IPS-15b (cell line): Measurements from ENCODE around the gene CCDC17.

Source experiments
- H3K27me3 ChIP-seq: one replicate; pipeline ENCODE4 v1.6.1; 2013; ENCODE audit warnings: low read length; ENCODE audit not compliant: control insufficient read depth, insufficient read depth
- H3K36me3 ChIP-seq: one replicate; pipeline ENCODE4 v1.6.1; 2013; ENCODE audit warnings: low read length; ENCODE audit not compliant: control insufficient read depth, insufficient read depth
- H3K4me1 ChIP-seq: one replicate; pipeline ENCODE4 v1.6.1; 2013; ENCODE audit warnings: mild to moderate bottlenecking, low read length; ENCODE audit not compliant: control insufficient read depth, insufficient read depth
- H3K4me3 ChIP-seq: one replicate; pipeline ENCODE4 v1.5.1; 2013; ENCODE audit warnings: low read depth, low read length
- H3K9ac ChIP-seq: one replicate; pipeline ENCODE4 v1.6.1; 2013; ENCODE audit warnings: low read depth, mild to moderate bottlenecking, low read length
- H3K9me3 ChIP-seq: one replicate; pipeline ENCODE4 v1.6.1; 2013; ENCODE audit warnings: mild to moderate bottlenecking, low read length; ENCODE audit not compliant: control insufficient read depth, insufficient read depth

Gene CCDC17

GRCh38 chr1:45594412-45594811, 29.4 kb downstream of the CCDC17 start:
- Histone ChIP-seq H3K36me3 (peaks cover 30% of the 10 kb centered on the region), H3K4me3 (no peak overlapping the region), H3K27me3 (no peaks in the 10 kb centered on the region), H3K9me3 (no peaks in the 10 kb centered on the region), H3K4me1 (peaks cover 3% of the 10 kb centered on the region), H3K9ac (no peak overlapping the region)

- Histone ChIP-seq H3K9ac (no peak overlapping the region), H3K27me3 (no peaks in the 10 kb centered on the region), H3K9me3 (no peaks in the 10 kb centered on the region), H3K36me3 (peaks cover 32% of the 10 kb centered on the region), H3K4me1 (peaks cover 3% of the 10 kb centered on the region), H3K4me3 (no peak overlapping the region)
These were observed 34.0 kb downstream of the CCDC17 start for GRCh38 chr1:45589861-45590260.

- Histone ChIP-seq H3K4me3 (peak overlapping the region; percentile 94), H3K4me1 (peaks cover 3% of the 10 kb centered on the region), H3K36me3 (peaks cover 15% of the 10 kb centered on the region), H3K27me3 (no peaks in the 10 kb centered on the region), H3K9ac (no peak overlapping the region), H3K9me3 (no peaks in the 10 kb centered on the region)
These were observed 37.1 kb downstream of the CCDC17 start for GRCh38 chr1:45586769-45587168.

GRCh38 chr1:45585496-45586075, 38.3 kb downstream of the CCDC17 start:
- H3K4me1 ChIP-seq = peaks cover 3% of the 10 kb centered on the region
- H3K36me3 ChIP-seq = peaks cover 9% of the 10 kb centered on the region
- no peaks in the 10 kb centered on the region for H3K9me3 ChIP-seq

GRCh38 chr1:45585110-45585426, 38.8 kb downstream of the CCDC17 start:
- no peaks in the 10 kb centered on the region for H3K27me3 ChIP-seq
- peaks cover 9% of the 10 kb centered on the region for H3K36me3 ChIP-seq
- H3K9me3 ChIP-seq = no peaks in the 10 kb centered on the region
- H3K4me3 ChIP-seq = peak overlapping the region; percentile 94
- peaks cover 3% of the 10 kb centered on the region for H3K4me1 ChIP-seq
- H3K9ac ChIP-seq = peak overlapping the region; percentile 100

More at GRCh38 chr1:45585496-45586075, 38.3 kb downstream of the CCDC17 start:
- Histone ChIP-seq H3K4me3 (peak overlapping the region; percentile 94), H3K9ac (peak overlapping the region; percentile 100), H3K27me3 (no peaks in the 10 kb centered on the region)

GRCh38 chr1:45584351-45585109, 39.3 kb downstream of the CCDC17 start:
- peak overlapping the region; percentile 94 for H3K4me3 ChIP-seq
- H3K36me3 ChIP-seq = peaks cover 9% of the 10 kb centered on the region

GRCh38 chr1:45583666-45584350, 40.0 kb downstream of the CCDC17 start, which contains the start of gene NASP:
Gene NASP, plus strand, starts transcription at chr1:45584041. Its CDS starts 106 bp downstream, at chr1:45584147.
- peak within 1 kb of the TSS; percentile 100 for H3K9ac ChIP-seq
- H3K9me3 ChIP-seq = no peaks in the 10 kb centered on the region
- peaks cover 6% of the 10 kb centered on the region for H3K36me3 ChIP-seq
- no peaks in the 10 kb centered on the region for H3K4me1 ChIP-seq
- no peaks in the 10 kb centered on the region for H3K27me3 ChIP-seq
- peak within 1 kb of the TSS; percentile 94 for H3K4me3 ChIP-seq

More at GRCh38 chr1:45584351-45585109, 39.3 kb downstream of the CCDC17 start:
- Histone ChIP-seq H3K9me3 (no peaks in the 10 kb centered on the region), H3K9ac (peak overlapping the region; percentile 100), H3K4me1 (no peaks in the 10 kb centered on the region), H3K27me3 (no peaks in the 10 kb centered on the region)

GRCh38 chr1:45583264-45583665, 40.6 kb downstream of the CCDC17 start:
- H3K9ac ChIP-seq = peak overlapping the region; percentile 63
- H3K36me3 ChIP-seq = peaks cover 6% of the 10 kb centered on the region
- no peaks in the 10 kb centered on the region for H3K4me1 ChIP-seq
- no peaks in the 10 kb centered on the region for H3K27me3 ChIP-seq
- H3K9me3 ChIP-seq = no peaks in the 10 kb centered on the region
- H3K4me3 ChIP-seq = peak overlapping the region; percentile 94

GRCh38 chr1:45574105-45574626, 49.7 kb downstream of the CCDC17 start:
- no peak overlapping the region for H3K9ac ChIP-seq
- peaks cover 13% of the 10 kb centered on the region for H3K36me3 ChIP-seq
- H3K27me3 ChIP-seq = no peaks in the 10 kb centered on the region
- H3K4me3 ChIP-seq = no peak overlapping the region
- peaks cover 10% of the 10 kb centered on the region for H3K4me1 ChIP-seq
- no peaks in the 10 kb centered on the region for H3K9me3 ChIP-seq

GRCh38 chr1:45573231-45573804, 50.5 kb downstream of the CCDC17 start:
- Histone ChIP-seq H3K27me3 (no peaks in the 10 kb centered on the region), H3K9ac (no peak overlapping the region), H3K4me1 (peaks cover 10% of the 10 kb centered on the region), H3K9me3 (no peaks in the 10 kb centered on the region), H3K4me3 (no peak overlapping the region), H3K36me3 (peaks cover 20% of the 10 kb centered on the region)

- no peaks in the 10 kb centered on the region for H3K27me3 ChIP-seq
- H3K4me3 ChIP-seq = no peak overlapping the region
- H3K9ac ChIP-seq = no peak overlapping the region
- peaks cover 42% of the 10 kb centered on the region for H3K36me3 ChIP-seq
- no peaks in the 10 kb centered on the region for H3K9me3 ChIP-seq
- peaks cover 10% of the 10 kb centered on the region for H3K4me1 ChIP-seq
These were observed 53.2 kb downstream of the CCDC17 start for GRCh38 chr1:45570631-45571030.
